Right kidney (tissue), 1 donor: ENCODE measurements around the gene MYORG.

Experiments used
- DNase-seq: peaks from one replicate; pipeline ENCODE4 v3.0.0-alpha.2; 2016

The MYORG gene

GRCh38 chr9:34333836-34334235 is 42.9 kb downstream of the MYORG start:
- DNase-seq: no peak

DNA sequence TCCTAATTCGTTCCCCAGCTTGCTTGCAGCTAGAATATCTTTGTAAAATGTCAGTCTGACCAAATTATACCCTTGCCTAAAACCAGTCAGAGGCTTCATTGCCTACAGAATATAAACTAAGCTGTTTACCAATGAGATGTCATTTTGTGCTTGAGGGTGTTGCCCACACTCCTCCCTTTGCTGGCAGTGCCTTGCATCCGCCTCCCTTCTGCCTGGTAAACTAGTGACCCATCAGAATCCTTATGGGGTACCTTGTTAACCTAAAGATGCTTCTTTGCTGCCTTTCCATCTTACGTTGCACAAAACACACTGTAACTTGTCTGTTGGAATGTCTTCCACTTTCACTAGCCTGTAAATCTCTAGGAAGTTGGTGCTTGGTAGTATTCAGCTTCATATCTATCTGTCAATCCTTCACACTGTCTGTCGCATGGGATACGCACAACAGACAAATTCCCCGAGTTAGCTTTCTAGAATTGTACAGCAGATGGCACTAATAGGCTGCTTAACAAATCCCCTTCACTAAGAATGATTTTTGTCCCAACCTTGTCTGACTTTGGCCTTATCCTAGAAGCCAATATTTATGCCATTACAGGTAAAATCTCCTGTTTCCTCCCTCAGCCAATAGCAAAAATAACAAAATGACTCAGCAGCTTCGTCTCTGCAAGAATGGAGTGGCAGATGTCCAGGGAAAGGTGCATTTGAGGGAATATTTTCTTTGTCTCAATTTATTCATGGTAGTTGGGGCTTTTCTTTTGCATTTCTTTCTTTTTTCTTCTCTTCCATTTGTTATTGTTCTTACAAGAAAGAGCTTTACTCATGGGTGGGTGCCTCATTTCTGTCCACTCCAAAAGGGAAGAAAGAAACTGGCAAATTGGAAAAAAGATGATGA is 44.4 kb downstream of the MYORG start:
- DNase-seq: peak; percentile 17

GRCh38 chr9:34331196-34331595 is 45.5 kb downstream of the MYORG start:
- DNase-seq: no peak

DNA sequence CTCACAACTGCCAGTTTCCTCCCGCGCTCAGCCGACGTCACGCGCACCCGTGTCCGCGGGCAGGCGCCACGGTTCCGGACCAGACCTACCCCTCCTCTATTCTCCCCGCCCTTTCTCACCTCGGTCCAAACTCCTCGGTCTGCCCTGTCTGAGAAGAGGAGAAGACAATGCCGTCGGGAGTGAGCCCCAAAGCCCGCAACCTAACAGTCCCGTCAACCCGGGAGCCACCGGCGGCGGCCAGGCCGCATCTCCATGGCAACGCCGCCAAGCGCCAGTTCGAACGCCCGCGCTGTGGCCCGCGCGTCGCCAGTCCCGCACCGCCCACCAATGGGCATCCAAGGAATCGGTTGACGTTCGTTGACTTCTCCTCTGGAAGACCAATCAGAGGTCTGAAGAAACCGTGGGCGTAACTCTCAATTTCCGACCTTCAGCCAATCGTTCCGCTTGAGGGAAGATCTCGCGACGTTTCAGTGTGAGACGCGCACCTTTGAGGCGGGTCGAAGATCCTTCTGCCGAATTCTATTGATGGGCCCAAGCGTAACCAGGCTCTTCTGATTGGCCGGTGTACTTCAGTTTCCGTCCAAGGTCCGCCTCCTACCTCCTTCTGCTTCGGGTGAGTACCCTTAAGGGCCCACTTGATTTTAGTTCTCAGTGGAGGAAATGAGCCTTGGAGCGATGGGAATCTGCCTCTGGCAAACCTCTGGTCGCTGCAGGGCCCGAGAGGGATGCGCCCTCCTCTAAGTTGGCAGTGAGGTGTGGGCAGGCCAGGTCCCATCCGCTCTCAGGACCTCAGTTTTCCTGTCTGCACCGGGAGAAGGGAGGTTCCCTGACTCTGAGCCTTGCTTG is 47.5 kb downstream of the MYORG start, which contains the start of the genes KIF24 and NUDT2:
KIF24 (minus strand) TSS at position 282 of the 846 bp plus-strand sequence. CDS start 17,922 bp downstream, outside the sequence.
NUDT2 (plus strand) TSS at position 583 of the 846 bp plus-strand sequence. CDS start 9,471 bp downstream, outside the sequence.
- peak; percentile 92 for DNase-seq

DNA sequence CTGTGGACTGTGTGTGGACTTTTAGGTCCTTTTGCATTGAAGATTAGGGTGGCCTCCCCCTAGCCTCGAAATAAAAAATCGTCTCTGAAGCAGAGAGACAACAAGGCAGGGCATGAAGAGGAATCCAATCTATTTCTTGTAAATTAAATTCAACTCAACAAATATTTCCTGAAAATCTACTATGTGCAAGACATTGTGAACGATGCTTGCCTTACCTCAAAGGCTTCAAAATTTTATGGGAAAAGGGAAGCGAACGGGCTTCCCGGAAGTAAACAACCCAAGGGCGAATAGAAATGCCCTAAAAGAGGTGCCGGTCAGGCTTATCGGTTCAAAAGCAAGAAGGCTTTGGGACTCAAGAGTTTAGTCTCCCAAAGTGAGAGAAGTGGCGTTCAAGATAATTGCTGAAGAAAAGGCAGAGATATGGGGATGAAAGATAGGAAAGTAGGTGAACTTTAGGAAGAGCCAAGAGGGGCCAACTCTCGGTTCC is 48.2 kb downstream of the MYORG start:
- DNase-seq: no peak

DNA sequence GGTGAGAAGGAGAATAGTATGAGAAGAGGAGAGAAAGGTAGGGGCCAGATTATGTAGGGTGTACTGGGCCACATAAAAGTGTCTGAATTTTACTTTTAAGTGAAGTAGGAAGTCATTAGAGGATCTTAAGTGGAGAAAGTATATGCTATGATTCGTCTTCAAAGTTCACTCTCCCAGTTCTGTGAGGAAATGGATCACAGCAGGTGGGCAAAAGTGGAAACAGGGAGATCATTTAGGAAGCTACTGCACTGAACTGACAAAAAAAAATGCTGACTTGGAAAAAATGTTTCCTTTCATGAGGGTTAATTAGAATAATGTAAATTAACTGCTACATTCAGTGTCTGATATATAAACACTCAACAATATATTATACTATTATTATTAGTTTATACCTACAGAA is 50.0 kb downstream of the MYORG start:
- DNase-seq: no peak

- DNase-seq: no peak
These were observed 53.7 kb downstream of the MYORG start for GRCh38 chr9:34322899-34323591.

DNA sequence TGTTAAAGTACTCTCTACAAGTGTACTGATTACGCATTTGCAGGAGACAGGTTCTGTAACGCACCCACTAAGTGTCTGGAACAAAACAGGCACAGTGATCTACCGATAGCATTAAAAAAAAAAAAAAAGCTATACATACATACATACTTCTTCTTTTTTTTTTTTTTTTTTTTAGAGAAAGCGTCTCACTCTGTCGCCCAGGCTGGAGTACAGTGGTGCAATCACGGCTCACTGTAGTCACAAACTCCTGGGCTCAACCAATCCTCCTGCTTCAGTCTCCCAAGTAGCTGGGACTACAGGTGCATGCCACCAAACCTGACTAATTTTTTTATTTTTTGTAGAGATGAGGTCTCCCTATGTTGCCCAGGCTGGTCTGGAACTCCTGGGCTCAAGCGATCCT is 55.2 kb downstream of the MYORG start:
- DNase-seq: no peak

- DNase-seq: no peak
These were observed 58.4 kb downstream of the MYORG start for GRCh38 chr9:34318163-34318790.

GRCh38 chr9:34317436-34317835 is 59.3 kb downstream of the MYORG start:
- DNase-seq: no peak
